NCI-H146 treated with DMSO at 0.1 percent for 48 hours (cell line): ENCODE results near the gene MAST4.
A peak's percentile ranks its signal among the peaks of the same experiment; 100 is the strongest.
"Not testable (repeated sequence)": the region's sequence is repeated elsewhere in the genome, so short reads cannot be mapped to it uniquely, and the experiment has no call there.

Experiments
- DNase-seq: peaks from one replicate; lab custom pipeline; 2025; ENCODE audit not compliant: unreplicated experiment; lab: John Stamatoyannopoulos, UW

The MAST4 gene

DNA sequence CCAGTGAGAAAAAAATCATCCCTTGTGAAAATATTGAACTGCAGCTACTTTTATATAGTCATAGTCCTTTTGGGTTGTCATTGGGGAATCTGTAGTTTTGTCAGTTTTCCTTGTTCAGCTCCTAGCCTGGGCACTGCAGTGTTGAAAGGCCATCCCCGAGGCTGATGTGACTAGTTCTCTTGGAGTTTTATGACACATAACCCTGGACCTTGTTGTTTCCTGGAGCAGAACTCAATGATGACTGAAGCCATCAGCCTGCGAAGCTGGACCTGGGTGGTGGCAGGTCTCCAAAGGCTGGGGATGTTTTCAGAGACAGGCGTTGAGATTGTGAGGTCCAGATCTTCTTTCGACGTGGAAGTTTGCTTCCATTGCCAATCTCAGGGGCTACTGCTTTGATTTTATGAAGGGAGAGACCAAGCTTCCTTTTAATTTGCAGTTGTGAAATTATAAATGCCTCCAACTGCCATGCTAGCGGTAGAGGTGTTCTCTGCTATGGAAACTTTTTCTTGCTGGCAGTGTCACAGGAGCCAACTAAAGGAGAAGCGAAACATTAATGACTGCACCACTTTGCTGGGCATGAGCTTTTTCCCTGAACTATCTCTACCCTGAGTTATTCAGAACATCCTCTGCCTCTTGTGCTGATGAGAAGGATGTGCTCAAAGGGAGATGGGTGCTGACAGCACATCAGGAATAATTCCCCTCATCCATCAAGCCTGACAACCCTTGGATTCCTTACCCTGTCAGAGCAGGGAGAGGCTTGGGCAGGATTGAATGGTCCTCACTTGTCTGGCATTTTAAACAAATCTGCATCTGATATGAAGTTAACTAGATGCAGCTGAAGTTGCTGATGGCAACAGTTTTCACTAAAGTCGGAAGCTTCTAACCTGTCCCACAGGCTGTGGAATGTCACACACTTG lies 209.6 kb downstream of the MAST4 start:
- no peak for DNase-seq

- peak; percentile 23 for DNase-seq
Observed at GRCh38 chr5:66807743-66808142, 211.6 kb downstream of the MAST4 start.

- no peak for DNase-seq
Observed at GRCh38 chr5:66808663-66809062, 212.5 kb downstream of the MAST4 start.

DNA sequence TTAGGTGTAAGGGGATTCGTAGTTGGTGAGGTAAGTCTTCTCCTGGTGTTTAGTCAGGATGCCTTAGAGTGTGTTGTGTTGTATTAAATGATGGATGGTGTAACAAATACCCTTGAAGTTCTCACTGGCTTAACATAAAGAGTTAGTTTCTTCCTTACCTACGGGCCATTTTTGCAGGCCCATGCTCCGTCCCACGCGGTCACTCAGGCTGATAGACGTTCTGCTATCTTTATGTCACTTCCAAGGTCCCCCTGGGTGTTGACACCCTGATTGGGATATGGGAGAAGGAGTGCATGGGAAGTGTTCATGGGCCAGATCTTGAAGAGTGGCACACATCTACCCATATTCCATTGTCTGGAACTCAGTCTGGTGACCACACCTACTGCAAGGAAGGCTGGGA lies 214.0 kb downstream of the MAST4 start:
- no peak for DNase-seq

DNA sequence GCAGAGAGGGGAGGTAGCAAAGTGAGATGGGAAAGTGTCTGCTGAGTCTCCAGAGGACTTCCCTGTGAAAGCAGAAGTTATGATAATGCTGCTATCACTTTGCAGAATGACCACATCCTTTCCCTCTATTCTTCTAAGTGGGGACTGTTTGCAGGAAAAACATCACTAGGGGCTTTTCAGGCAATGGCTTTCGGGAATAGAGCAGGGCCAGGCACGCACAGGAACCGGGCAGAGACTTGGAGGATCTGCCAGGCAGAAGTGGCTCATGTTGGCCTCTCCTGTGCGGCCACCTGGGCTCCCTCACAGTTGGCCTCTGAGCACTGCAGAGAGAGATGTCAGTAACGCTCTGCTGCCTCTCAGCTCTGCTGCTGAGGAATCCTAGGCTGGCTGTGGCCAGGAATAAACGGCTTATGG lies 214.7 kb downstream of the MAST4 start:
- DNase-seq, result no peak

GRCh38 chr5:66812291-66812690 lies 216.1 kb downstream of the MAST4 start:
- DNase-seq, result no peak

DNA sequence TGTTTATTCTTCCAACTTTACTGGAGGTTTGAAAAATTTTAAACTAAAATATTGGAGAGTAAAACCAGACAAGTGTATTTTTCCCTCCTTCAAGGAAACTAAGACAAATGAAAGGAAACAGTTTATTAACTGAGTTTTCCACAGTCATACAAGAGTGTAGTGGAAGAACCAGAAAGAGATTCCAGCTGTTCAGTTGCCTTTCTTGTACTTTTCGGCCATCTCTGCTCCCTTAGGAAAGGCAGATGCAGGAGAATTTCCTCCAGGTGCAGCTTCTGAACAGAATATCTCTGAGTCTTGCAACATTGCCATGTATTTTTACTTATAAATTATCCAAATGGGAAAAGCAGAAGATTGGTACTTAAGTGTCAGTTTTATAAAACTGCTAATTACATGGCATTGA lies 217.1 kb downstream of the MAST4 start:
- no peak for DNase-seq

DNA sequence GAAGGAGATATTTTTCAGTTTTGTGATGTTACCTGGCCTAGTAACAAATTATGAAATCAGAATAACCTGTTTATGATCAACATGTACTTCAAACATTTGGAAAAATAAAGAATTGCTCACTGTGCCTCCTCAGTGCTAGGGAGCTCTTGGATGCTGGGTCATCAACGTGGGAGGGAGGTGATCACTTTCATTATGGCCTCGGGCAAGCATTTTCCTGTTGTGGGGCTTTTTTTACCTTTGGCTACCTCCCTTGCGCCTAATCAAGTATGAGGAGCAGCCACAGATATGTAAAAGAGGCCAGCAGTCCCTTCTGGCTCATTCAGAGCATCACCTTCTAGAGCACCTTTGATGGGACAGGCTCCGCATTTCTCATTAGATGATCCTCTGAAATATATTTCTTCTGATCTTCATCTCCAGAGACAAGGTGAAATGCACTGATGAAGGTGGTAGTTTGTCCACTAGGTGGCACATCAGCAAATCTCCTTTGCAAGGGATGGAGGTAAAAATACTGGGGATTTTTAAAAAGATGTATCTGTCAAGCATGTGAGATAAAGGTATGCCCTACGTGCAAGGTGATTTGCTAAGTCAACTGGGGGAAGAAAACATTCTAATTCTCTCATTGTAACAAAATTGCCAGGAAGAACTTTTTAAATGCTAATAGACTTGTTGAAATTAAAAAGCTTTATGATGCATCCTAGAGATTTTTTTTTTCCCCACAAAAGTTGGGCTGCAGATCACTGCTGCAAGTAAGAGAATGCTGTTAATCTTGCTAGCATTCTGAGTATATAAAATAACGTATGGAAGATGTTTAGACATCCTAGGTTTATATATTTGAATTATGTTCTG lies 218.2 kb downstream of the MAST4 start:
- peak; percentile 23 for DNase-seq

- no peak for DNase-seq
Observed at GRCh38 chr5:66818304-66818934, 222.2 kb downstream of the MAST4 start.

DNA sequence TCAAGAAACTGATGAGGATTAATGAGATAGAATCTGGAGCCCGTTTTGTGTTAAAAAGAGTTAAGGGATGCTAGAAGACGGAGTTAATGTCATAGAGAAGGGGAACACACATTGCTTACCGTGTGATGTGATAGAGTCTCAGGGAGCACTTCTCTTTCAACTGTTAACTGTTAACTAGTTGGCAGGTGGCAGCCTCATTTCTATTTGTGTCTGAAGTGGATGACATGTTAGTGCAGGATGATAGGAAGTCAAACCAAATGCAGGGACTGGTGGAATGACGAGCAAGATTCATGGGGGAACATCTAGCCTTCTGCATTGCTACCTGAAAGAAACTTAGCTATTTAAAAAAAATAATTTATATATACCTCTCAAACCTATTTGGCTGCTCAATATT lies 222.7 kb downstream of the MAST4 start:
- DNase-seq, result no peak

GRCh38 chr5:66820630-66821207 lies 224.5 kb downstream of the MAST4 start:
- DNase-seq, result no peak

DNA sequence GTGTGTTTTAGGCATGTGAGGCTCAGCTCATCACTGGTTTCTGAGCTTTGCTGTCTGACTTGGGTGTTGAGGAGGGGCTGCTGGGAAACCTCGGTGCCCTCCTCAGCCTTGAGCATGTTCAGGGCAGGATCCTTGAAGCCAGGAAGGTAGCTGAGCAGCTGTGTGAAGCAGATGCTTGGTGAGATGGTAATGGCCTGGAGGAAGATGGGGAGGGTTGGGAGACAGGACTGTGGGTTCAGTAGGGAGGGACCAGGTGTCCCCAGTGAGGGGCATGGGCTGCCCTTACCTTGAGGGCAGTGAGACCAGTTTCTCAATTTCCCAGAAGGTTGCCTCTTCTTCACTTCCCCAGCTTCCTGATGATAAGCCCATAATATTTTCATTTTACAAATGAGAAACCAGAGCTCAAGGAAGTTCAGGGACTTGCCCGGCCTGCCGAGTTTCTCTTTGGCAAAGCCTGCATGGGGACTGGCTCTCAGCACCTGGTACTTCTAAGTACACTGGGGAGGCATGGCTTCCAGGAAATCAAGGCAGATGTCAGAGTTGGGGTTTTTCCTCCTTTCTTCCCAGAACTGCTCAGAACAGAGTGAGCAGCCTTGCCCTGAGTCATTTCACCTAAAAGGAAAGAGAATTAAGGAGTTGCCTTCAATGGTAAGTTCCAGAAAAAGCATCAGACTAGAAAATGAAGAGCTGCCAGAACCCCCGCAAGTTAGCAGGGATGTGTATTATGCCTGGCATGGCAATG lies 225.7 kb downstream of the MAST4 start:
- no peak for DNase-seq

DNA sequence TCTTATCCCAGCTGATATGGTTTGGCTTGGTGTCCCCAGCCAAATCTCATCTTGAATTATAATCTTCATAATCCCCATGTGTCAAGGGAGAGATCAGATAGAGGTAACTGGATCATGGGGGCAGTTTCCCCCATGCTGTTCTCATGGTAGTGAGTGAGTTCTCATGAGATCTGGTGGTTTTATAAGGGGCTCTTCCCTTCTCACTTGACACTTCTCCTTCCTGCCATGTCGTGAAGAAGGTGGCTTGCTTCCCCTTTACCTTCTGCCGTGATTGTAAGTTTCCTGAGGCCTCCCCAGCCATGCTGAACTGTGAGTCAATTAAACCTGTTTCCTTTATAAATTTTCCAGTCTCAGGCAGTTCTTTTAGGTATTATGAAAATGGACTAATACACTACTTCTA lies 226.7 kb downstream of the MAST4 start:
- not testable (repeated sequence) for DNase-seq

DNA sequence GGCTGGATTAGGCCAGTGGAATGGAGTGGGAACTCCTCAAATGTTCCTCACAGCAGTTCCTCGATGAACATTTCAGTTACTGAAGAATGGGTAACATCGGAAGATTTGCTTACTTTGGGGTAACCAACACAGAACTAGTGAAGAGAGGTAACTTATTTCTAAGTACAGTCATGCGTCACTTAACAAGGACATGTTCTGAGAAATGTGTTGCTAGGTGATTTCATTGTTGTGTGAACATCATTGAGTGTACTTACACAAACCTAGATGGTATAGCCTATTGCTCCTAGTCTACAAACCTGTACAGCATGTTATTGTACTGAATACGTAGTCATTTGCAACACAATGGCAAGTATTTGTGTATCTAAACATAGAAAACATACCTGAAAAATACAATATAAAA lies 228.3 kb downstream of the MAST4 start:
- DNase-seq, result no peak

- DNase-seq, result no peak
Observed at GRCh38 chr5:66826263-66826662, 230.1 kb downstream of the MAST4 start.

- DNase-seq, result no peak
Observed at GRCh38 chr5:66826696-66827095, 230.5 kb downstream of the MAST4 start.

DNA sequence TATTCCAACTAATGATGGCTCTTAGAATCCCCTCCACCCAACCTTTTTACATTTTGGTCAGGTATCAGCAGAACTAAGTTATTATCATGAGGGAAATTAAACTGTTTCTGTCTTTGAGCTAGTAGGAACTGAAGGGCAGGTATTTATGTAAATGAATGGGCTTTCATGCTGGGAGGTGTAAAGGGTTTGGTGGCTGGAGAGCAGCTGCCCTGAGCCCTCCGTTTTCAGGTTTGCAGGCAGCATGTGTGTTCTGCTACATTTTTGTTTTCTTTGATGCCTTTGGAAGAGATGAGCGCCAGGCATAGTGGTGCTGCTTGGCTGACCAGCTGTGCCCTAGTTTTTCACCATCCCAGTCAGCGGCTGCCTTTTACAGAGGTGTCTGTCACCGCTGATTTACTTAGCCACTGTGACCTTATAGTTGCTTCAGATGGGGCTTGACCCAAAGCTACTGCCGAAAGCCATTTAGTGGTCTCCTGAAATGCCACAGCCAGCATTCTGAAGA lies 231.9 kb downstream of the MAST4 start:
- DNase-seq, result no peak

DNA sequence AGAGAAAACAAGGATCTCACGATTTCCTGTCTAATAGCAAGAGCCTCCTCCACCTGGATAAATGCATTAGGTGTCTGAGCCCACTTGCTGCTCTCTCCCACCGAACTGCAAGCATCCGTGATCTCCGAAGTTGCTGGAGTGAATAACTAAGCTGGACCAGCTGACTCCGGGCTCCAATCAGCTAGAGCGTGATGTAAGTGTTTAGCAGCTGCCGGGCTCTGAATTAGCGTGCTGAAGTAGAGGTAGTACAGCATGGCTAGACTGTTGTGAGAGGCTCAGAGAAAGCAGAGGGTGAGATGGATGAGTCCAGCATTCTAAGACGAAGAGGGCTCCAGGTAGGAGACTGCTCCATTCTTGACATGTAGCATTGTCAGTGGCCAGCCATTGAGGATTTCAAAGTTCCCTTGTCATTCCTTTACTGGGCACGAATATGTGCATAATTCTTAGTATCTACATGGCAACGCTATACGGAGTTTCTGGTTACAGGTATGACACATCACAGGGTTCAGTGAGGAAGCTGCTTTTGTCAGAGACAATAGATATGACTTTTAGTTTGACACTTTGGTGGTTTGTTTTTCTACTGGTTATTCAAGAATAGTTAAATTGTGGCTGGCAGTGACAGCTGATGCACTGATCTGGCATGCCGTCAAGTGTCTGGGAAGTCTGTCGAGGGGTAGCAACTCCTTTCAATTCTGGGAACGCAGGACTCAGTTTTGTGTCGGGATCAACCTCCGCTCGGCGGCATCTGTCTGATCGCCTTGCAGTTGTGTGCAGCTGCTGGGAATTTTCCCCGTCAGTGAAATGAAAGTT lies 232.6 kb downstream of the MAST4 start:
- DNase-seq, result peak; percentile 70

- no peak for DNase-seq
Observed at GRCh38 chr5:66829358-66829674, 233.1 kb downstream of the MAST4 start.

GRCh38 chr5:66829826-66830225 lies 233.6 kb downstream of the MAST4 start:
- DNase-seq, result peak; percentile 42
